K562 (cell line): ENCODE measurements around the gene ARL2. TPM values are rescaled to one million over a fixed set of nuclear protein-coding genes. Genes with fewer than 3 reads are reported as not detected.

ENCODE experiments used
- ARID1B ChIP-seq: fragments of 450-650 bp; IDR thresholded peaks from 2 replicates; pipeline ENCODE4 v1.6.1; 2016; ENCODE audit warnings: antibody characterized with exemption, mild to moderate bottlenecking, inconsistent platforms
- BCOR ChIP-seq: fragments of 450-650 bp; IDR thresholded peaks from 2 replicates; pipeline ENCODE4 v1.6.1; 2016
- BRD9 ChIP-seq: fragments of 450-650 bp; IDR thresholded peaks from 2 replicates; pipeline ENCODE4 v1.6.1; 2018; ENCODE audit warnings: low read depth; ENCODE audit not compliant: partially characterized antibody
- MECOM ChIP-seq: fragments of 250-450 bp; sonication (Bioruptor Pico); IDR thresholded peaks from 2 replicates; pipeline ENCODE4 v1.8.0; 2022; ENCODE audit warnings: inconsistent platforms
- MEF2A ChIP-seq: IDR thresholded peaks from 2 replicates; pipeline ENCODE4 v1.6.1; 2011; ENCODE audit warnings: low read depth, mild to moderate bottlenecking, low read length, moderate library complexity; ENCODE audit not compliant: control insufficient read depth
- NR2F6 ChIP-seq: fragments of 450-650 bp; formaldehyde crosslinking; IDR thresholded peaks from 2 replicates; pipeline ENCODE4 v1.4.0; 2020; ENCODE audit warnings: mild to moderate bottlenecking
- PHTF2 ChIP-seq: fragments of 250-450 bp; sonication (Bioruptor Pico); IDR thresholded peaks from 2 replicates; pipeline ENCODE4 v1.5.0; 2021; ENCODE audit warnings: mild to moderate bottlenecking
- PML ChIP-seq: IDR thresholded peaks from 2 replicates; pipeline ENCODE4 v1.6.1; 2012; ENCODE audit warnings: low read length, inconsistent platforms
- SRSF1 ChIP-seq: fragments of 200-400 bp; formaldehyde crosslinking; IDR thresholded peaks from 2 replicates; pipeline ENCODE4 v1.6.1; 2017; ENCODE audit warnings: mild to moderate bottlenecking, low read depth, low read length, moderate library complexity
- XRCC3 ChIP-seq: fragments of 450-650 bp; IDR thresholded peaks from 2 replicates; pipeline ENCODE4 v1.6.1; 2017; ENCODE audit warnings: mild to moderate bottlenecking, moderate library complexity
- ZNF23 ChIP-seq: fragments of 250-450 bp; sonication (Bioruptor Pico); IDR thresholded peaks from 2 replicates; pipeline ENCODE4 v1.4.0; 2020; ENCODE audit warnings: mild to moderate bottlenecking
- ZZZ3 ChIP-seq: fragments of 450-650 bp; IDR thresholded peaks from 2 replicates; pipeline ENCODE4 v1.6.1; 2016; ENCODE audit warnings: antibody characterized with exemption, mild to moderate bottlenecking, moderate library complexity
- polyA plus RNA-seq, 8 experiments: library from polyadenylated mRNA; depleted of rRNA in 4 of 8; stranded (reverse) in 5 of 8; unstranded in 3 of 8; fragments of >200 nt; fragmentation: Nextera tagmentation in 2 of 8; fragmentation: Illumina TruSeq in 1 of 8; extraction: Ambion mirVana in 2 of 8; extraction: Trizol in 1 of 8; gene quantifications; 2 replicates each; pipeline versions ENCODE4 v1.2.1 to v1.2.3, GENCODE V29; 2011 to 2014; ENCODE audit warnings: inconsistent platforms in 1 of 8, missing spikeins in 1 of 8
- total RNA-seq, 7 experiments: library from RNA; depleted of rRNA in 6 of 7; stranded (reverse); fragments of >200 nt in 6 of 7; fragmentation: Illumina TruSeq in 2 of 7; extraction: Trizol in 2 of 7; gene quantifications; 2 replicates each; pipeline versions ENCODE4 v1.2.1 to v1.2.3, GENCODE V29; 2011 to 2021; ENCODE audit warnings: low replicate concordance in 1 of 7
- TF ChIP-seq, protein P1 (sequence below), 2 experiments: fragments of 450-650 bp; formaldehyde crosslinking in 1 of 2; IDR thresholded peaks; 2 replicates each; pipeline versions ENCODE4 v1.4.0 to v1.6.1; 2014 to 2020; ENCODE audit warnings: mild to moderate bottlenecking in 2 of 2, borderline replicate concordance in 1 of 2, low read depth in 1 of 2
- TF ChIP-seq, protein P2 (sequence below): sonication (generic); formaldehyde crosslinking; IDR thresholded peaks from 2 replicates; pipeline ENCODE4 v1.9.0; 2022; ENCODE audit warnings: mild to moderate bottlenecking, missing genetic modification reagents
- TF ChIP-seq, protein P3 (sequence below), 2 experiments: fragments of 450-650 bp in 1 of 2; sonication (generic) in 1 of 2; formaldehyde crosslinking in 1 of 2; IDR thresholded peaks in 1 of 2; conservative IDR thresholded peaks in 1 of 2; 2 replicates each; pipeline versions ENCODE4 v1.6.1 to v1.8.1; 2016 to 2023; ENCODE audit warnings: mild to moderate bottlenecking in 2 of 2, moderate library complexity in 2 of 2, inconsistent platforms in 1 of 2, missing genetic modification reagents in 1 of 2
- TF ChIP-seq, protein P4 (sequence below): fragments of 450-650 bp; IDR thresholded peaks from 2 replicates; pipeline ENCODE4 v1.7.0; 2016; ENCODE audit warnings: borderline replicate concordance

ARL2 gene
- total and polyA plus RNA-seq, 9 of the 15 experiments (the other 6 are each of a cell fraction or from before 2014, with no cell fraction given) = 5.7 to 154 (median 92.2) TPM

DNA sequence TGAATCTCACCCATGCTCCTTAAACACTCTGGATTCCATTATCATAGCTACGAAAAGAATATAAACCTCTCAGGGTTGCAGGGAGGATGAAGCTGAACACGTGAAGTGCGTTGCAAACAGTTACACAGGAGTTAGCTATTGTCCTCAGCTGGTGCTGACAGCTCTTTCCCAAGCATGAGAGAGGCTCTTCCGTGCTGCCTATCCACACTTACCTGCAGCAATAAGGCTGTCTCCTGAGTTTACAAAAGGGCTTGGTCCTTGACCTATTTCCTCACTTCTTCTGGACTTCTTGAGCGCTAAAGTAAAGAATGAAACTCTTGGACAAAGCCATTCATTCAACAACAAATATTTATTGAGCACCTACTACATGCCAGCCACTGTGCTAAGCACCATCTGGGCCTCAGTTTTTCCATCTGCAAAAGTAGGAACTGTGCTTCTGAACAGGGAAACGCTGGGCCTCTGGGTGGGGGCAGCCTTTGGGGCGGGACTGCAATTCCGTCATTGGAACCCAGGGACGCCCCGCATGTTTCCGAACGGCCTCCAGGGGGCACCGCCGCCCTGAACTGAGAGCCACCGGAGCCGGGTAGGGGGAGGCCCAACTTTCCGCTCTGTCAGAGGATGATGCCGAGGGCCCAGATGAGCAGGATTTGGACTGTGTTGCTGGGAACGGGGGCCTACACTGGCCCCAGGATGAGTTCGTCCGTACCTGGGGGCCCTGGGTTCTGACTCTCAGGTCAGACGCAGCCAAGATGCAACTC, 651 bp upstream of the ARL2 start (continued):
- TF ChIP-seq, protein P1, sequence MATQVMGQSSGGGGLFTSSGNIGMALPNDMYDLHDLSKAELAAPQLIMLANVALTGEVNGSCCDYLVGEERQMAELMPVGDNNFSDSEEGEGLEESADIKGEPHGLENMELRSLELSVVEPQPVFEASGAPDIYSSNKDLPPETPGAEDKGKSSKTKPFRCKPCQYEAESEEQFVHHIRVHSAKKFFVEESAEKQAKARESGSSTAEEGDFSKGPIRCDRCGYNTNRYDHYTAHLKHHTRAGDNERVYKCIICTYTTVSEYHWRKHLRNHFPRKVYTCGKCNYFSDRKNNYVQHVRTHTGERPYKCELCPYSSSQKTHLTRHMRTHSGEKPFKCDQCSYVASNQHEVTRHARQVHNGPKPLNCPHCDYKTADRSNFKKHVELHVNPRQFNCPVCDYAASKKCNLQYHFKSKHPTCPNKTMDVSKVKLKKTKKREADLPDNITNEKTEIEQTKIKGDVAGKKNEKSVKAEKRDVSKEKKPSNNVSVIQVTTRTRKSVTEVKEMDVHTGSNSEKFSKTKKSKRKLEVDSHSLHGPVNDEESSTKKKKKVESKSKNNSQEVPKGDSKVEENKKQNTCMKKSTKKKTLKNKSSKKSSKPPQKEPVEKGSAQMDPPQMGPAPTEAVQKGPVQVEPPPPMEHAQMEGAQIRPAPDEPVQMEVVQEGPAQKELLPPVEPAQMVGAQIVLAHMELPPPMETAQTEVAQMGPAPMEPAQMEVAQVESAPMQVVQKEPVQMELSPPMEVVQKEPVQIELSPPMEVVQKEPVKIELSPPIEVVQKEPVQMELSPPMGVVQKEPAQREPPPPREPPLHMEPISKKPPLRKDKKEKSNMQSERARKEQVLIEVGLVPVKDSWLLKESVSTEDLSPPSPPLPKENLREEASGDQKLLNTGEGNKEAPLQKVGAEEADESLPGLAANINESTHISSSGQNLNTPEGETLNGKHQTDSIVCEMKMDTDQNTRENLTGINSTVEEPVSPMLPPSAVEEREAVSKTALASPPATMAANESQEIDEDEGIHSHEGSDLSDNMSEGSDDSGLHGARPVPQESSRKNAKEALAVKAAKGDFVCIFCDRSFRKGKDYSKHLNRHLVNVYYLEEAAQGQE (IDR thresholded peaks at IDR 0.05; ENCODE audit: borderline replicate concordance) = no peak; the same call in 1 of the 2 replicates
- TF ChIP-seq, protein P1 (CRISPR knock-in tag; IDR thresholded peaks at IDR 0.05; ENCODE audit: low read depth) = no peak
- TF ChIP-seq ZNF23 (CRISPR knock-in tag) (no peak), BCOR (peak; percentile 47; the same call in 1 of the 2 replicates), SRSF1 (no peak), PML (no peak; the same call in 1 of the 2 replicates), ARID1B (peak; percentile 60), MEF2A (no peak), PHTF2 (no peak), XRCC3 (no peak), NR2F6 (CRISPR knock-in tag) (no peak), ZZZ3 (0 out of 2 replicates have a peak, but pooled peaks have one; percentile 76), BRD9 (no peak), MECOM (no peak)
- TF ChIP-seq, protein P2, sequence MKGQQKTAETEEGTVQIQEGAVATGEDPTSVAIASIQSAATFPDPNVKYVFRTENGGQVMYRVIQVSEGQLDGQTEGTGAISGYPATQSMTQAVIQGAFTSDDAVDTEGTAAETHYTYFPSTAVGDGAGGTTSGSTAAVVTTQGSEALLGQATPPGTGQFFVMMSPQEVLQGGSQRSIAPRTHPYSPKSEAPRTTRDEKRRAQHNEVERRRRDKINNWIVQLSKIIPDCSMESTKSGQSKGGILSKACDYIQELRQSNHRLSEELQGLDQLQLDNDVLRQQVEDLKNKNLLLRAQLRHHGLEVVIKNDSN (CRISPR knock-in tag) = no peak
- TF ChIP-seq, protein P3, sequence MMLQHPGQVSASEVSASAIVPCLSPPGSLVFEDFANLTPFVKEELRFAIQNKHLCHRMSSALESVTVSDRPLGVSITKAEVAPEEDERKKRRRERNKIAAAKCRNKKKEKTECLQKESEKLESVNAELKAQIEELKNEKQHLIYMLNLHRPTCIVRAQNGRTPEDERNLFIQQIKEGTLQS (IDR thresholded peaks at IDR 0.05) = no peak
- TF ChIP-seq, protein P3 (CRISPR knock-in tag; conservative IDR thresholded peaks at IDR 0.05) = peak; percentile 39; the same call in 1 of the 2 replicates
- TF ChIP-seq, protein P4, sequence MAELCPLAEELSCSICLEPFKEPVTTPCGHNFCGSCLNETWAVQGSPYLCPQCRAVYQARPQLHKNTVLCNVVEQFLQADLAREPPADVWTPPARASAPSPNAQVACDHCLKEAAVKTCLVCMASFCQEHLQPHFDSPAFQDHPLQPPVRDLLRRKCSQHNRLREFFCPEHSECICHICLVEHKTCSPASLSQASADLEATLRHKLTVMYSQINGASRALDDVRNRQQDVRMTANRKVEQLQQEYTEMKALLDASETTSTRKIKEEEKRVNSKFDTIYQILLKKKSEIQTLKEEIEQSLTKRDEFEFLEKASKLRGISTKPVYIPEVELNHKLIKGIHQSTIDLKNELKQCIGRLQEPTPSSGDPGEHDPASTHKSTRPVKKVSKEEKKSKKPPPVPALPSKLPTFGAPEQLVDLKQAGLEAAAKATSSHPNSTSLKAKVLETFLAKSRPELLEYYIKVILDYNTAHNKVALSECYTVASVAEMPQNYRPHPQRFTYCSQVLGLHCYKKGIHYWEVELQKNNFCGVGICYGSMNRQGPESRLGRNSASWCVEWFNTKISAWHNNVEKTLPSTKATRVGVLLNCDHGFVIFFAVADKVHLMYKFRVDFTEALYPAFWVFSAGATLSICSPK = no peak
